Loucy (cell line): ENCODE measurements around the gene TUBB3.

Experiments
- H2AFZ ChIP-seq: fragments of 200-600 bp; sonication (generic); 2 replicates; pipeline ENCODE4 v1.6.0; 2016; ENCODE audit warnings: antibody characterized with exemption, mild to moderate bottlenecking, low read length, moderate library complexity
- H3F3A ChIP-seq: fragments of 200-600 bp; 2 replicates; pipeline ENCODE4 v1.6.0; 2016; ENCODE audit warnings: antibody characterized with exemption, low read depth, mild to moderate bottlenecking
- H3K27me3 ChIP-seq: fragments of 200-600 bp; sonication (generic); 2 replicates; pipeline ENCODE4 v1.6.1; 2014; ENCODE audit warnings: low read length, mild to moderate bottlenecking; ENCODE audit not compliant: insufficient read depth, poor library complexity, severe bottlenecking
- H3K36me3 ChIP-seq: fragments of 200-600 bp; sonication (generic); 2 replicates; pipeline ENCODE4 v1.6.1; 2016; ENCODE audit warnings: low read length; ENCODE audit not compliant: insufficient read depth
- H3K4me1 ChIP-seq: fragments of 200-600 bp; sonication (generic); 2 replicates; pipeline ENCODE4 v1.5.1; 2014; ENCODE audit warnings: low read length, mild to moderate bottlenecking; ENCODE audit not compliant: insufficient read depth, poor library complexity, severe bottlenecking
- H3K4me2 ChIP-seq: fragments of 200-600 bp; sonication (generic); 2 replicates; pipeline ENCODE4 v1.6.0; 2014; ENCODE audit warnings: antibody characterized with exemption, low read length, low read depth, mild to moderate bottlenecking; ENCODE audit not compliant: poor library complexity, severe bottlenecking
- H3K4me3 ChIP-seq: fragments of 200-600 bp; sonication (generic); 2 replicates; pipeline ENCODE4 v1.5.1; 2014; ENCODE audit warnings: low read length, mild to moderate bottlenecking, mixed read lengths; ENCODE audit not compliant: poor library complexity, severe bottlenecking
- H3K79me2 ChIP-seq: fragments of 200-600 bp; sonication (generic); 2 replicates; pipeline ENCODE4 v1.6.1; 2014; ENCODE audit warnings: low read length; ENCODE audit not compliant: insufficient read depth
- H3K9ac ChIP-seq: fragments of 200-600 bp; sonication (generic); 2 replicates; pipeline ENCODE4 v1.6.0; 2014; ENCODE audit warnings: mild to moderate bottlenecking, low read depth, low read length, moderate library complexity; ENCODE audit not compliant: poor library complexity, severe bottlenecking
- H3K9me2 ChIP-seq: fragments of 200-600 bp; sonication (generic); replicated peaks from 2 replicates; pipeline ENCODE4 v1.6.1; 2016; ENCODE audit warnings: low read depth, low read length, mixed read lengths
- H3K9me3 ChIP-seq: fragments of 200-600 bp; sonication (generic); 2 replicates; pipeline ENCODE4 v1.6.1; 2014; ENCODE audit warnings: mild to moderate bottlenecking, antibody characterized with exemption, low read length, low read depth; ENCODE audit not compliant: insufficient read depth
- H4K20me1 ChIP-seq: fragments of 200-600 bp; sonication (generic); 2 replicates; pipeline ENCODE4 v1.6.0; 2014; ENCODE audit warnings: antibody characterized with exemption, low read length, mild to moderate bottlenecking; ENCODE audit not compliant: insufficient read depth, poor library complexity, severe bottlenecking
- EZH2phosphoT487 ChIP-seq: fragments of 200-600 bp; IDR thresholded peaks from 2 replicates; pipeline ENCODE4 v1.6.1; 2018; ENCODE audit warnings: antibody characterized with exemption, mild to moderate bottlenecking, moderate library complexity, borderline replicate concordance
- TF ChIP-seq, protein P1 (sequence below): fragments of 200-600 bp; sonication (generic); conservative IDR thresholded peaks from 2 replicates; pipeline ENCODE4 v1.5.1; 2014; ENCODE audit warnings: mild to moderate bottlenecking, antibody characterized with exemption, low read length

Gene TUBB3

DNA sequence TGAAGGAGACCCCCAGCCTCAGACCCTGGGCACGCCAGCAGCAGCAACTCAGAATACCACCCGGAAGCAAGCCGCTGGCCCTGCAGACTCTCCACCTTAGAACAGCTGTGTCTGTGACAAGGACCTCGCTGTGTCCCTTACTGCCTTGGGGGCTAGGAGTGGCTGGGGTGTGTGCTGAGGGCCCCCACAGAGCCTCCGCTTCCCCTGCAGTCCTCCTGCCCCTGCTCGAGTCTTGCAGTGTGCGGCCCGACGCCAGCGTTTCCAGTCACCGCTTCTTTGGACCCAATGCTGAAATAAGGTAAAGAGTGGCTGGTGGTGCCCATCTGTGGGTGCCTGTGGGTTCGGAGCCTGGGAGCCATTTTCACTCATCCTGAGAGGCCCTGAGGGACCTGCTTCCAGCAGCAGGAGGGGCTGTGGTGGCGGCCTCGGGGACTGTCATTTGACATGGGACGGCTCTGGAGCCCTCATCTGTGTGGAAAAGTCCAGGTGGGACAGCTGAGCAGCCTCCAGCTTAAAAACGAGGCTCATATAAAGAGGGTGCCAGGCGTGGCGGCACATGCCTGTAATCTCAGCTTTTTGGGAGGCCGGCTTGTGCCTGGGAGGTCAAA, 19.1 kb upstream of the TUBB3 start:
- H4K20me1 ChIP-seq = no peaks in the 10 kb centered on the region
- peaks cover 5% of the 10 kb centered on the region; the same call in 1 of the 2 replicates for H3K36me3 ChIP-seq
- H3F3A ChIP-seq = no peaks in the 10 kb centered on the region

DNA sequence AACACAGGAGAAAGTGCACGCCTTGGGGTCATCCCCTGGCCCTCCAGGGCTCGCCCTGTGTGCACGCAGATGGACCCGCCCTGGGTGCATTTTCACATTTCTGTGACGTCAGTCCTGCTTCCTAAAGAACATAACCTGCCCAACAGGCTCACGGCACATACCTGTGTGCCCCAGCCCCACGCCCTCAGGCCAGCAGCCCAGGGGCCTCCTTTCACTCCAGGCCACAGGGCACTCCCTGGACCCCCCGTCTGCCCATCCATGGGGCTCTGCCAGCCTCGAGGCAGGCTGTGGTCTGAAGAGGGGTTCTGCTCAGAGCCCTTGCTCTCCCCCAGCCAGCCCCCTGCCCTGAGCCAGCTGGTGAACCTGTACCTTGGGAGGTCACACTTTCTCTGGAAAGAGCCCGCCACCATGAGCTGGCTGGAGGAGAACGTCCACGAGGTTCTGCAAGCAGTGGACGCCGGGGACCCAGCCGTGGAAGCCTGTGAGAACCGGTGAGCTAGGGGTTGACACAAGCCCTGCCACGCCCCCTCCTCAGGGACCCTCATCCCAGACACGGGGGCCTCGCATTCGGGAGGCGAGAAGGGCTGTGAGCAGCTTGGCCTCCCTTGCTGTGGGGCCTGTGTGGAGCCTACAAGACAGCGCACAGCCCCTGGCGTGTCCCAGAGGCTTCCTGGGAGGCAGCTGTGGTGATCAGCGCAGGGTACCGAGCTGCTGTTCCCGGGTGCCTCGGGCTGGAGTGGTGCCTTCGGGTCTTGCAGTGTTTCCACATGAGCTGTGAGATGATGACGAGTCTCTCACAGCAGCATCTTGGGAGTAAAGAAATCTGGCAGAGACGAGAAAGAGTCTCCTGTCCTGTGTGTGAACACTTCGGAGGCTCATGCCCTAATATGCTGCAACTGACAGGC, 18.3 kb upstream of the TUBB3 start:
- H3K9ac ChIP-seq = no peak overlapping the region
- no peaks in the 10 kb centered on the region for H4K20me1 ChIP-seq
- peaks cover 2% of the 10 kb centered on the region; the same call in 1 of the 2 replicates for H3K36me3 ChIP-seq
- H3K79me2 ChIP-seq = no peaks in the 10 kb centered on the region
- no peak overlapping the region for H3K4me3 ChIP-seq
- no peaks in the 10 kb centered on the region for H3K9me3 ChIP-seq
- TF ChIP-seq, protein P1, sequence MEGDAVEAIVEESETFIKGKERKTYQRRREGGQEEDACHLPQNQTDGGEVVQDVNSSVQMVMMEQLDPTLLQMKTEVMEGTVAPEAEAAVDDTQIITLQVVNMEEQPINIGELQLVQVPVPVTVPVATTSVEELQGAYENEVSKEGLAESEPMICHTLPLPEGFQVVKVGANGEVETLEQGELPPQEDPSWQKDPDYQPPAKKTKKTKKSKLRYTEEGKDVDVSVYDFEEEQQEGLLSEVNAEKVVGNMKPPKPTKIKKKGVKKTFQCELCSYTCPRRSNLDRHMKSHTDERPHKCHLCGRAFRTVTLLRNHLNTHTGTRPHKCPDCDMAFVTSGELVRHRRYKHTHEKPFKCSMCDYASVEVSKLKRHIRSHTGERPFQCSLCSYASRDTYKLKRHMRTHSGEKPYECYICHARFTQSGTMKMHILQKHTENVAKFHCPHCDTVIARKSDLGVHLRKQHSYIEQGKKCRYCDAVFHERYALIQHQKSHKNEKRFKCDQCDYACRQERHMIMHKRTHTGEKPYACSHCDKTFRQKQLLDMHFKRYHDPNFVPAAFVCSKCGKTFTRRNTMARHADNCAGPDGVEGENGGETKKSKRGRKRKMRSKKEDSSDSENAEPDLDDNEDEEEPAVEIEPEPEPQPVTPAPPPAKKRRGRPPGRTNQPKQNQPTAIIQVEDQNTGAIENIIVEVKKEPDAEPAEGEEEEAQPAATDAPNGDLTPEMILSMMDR = no peak
- no peak for TF ChIP-seq EZH2phosphoT487
- H3K27me3 ChIP-seq = no peaks in the 10 kb centered on the region
- H2AFZ ChIP-seq = no peak overlapping the region
- H3K4me2 ChIP-seq = no peak overlapping the region
- H3K9me2 ChIP-seq = no peaks in the 10 kb centered on the region
- H3F3A ChIP-seq = no peaks in the 10 kb centered on the region
- no peaks in the 10 kb centered on the region for H3K4me1 ChIP-seq

More for the DNA sequence above, 19.1 kb upstream of the TUBB3 start:
- TF ChIP-seq, protein P1 = no peak
- TF ChIP-seq EZH2phosphoT487 = no peak
- Histone ChIP-seq H3K4me3 (no peak overlapping the region), H2AFZ (no peak overlapping the region), H3K4me2 (no peak overlapping the region), H3K9ac (no peak overlapping the region), H3K4me1 (no peaks in the 10 kb centered on the region), H3K9me3 (no peaks in the 10 kb centered on the region), H3K9me2 (no peaks in the 10 kb centered on the region), H3K27me3 (no peaks in the 10 kb centered on the region), H3K79me2 (no peaks in the 10 kb centered on the region)

DNA sequence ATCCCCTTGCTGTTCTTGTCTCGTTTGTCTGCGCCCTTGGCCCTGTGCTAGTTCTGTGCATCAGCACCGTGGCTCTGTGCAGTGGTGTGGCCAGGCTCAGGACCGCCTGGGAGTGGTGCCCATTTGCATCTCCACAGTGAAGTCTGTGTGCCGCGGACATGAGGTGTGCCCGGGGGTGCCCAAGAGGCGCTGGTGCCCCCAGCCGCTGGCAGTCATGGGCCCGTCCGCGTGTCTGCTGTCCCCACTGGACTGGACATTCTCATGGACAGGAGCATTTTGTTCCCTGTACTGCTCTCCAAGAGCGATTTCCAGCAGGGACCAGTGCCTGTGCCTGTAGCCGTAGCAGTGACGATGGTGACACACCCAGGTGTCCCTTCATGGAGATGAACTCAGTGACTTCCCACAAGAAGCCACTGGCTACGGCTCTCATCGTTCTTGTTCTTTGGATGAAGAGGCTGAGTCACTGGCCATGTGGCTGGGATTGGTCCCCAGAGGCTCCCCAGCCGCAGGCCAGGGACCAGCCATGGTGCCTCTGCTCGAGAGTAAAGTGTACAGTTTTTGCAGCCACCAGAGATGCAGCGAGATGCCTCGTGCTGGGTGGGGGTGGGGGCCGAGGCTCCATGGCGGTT, 17.5 kb upstream of the TUBB3 start:
- Histone ChIP-seq H3K9ac (no peak overlapping the region), H4K20me1 (no peaks in the 10 kb centered on the region), H2AFZ (no peak overlapping the region), H3K9me3 (no peaks in the 10 kb centered on the region), H3K9me2 (no peaks in the 10 kb centered on the region), H3K36me3 (no peaks in the 10 kb centered on the region; the same call in 1 of the 2 replicates), H3K4me2 (no peak overlapping the region), H3F3A (no peaks in the 10 kb centered on the region), H3K4me3 (no peak overlapping the region), H3K79me2 (no peaks in the 10 kb centered on the region), H3K27me3 (no peaks in the 10 kb centered on the region), H3K4me1 (no peaks in the 10 kb centered on the region)
- TF ChIP-seq EZH2phosphoT487 = no peak
- TF ChIP-seq, protein P1 = no peak
